ENCODE measurements around the gene AGT.
"Not testable (repeated sequence)": the region's sequence is repeated elsewhere in the genome, so short reads cannot be mapped to it uniquely, and the experiment has no call there.

AGT gene

GRCh38 chr1:230709619-230710542 lies 4.0 kb downstream of the AGT start:
- no peak for DNase-seq (ENCODE audit: low read depth)
- H3K4me3 ChIP-seq (ENCODE audit: low read depth, low read length) = no peak overlapping the region

GRCh38 chr1:230708631-230709580 lies 5.0 kb downstream of the AGT start:
- no peak for DNase-seq (ENCODE audit: low read depth)

GRCh38 chr1:230707732-230708630 lies 5.9 kb downstream of the AGT start:
- H3K4me3 ChIP-seq (ENCODE audit: low read depth, low read length) = no peak overlapping the region
- no peak for DNase-seq (ENCODE audit: low read depth)

More at GRCh38 chr1:230708631-230709580, 5.0 kb downstream of the AGT start:
- H3K4me3 ChIP-seq (ENCODE audit: low read depth, low read length) = no peak overlapping the region

DNA sequence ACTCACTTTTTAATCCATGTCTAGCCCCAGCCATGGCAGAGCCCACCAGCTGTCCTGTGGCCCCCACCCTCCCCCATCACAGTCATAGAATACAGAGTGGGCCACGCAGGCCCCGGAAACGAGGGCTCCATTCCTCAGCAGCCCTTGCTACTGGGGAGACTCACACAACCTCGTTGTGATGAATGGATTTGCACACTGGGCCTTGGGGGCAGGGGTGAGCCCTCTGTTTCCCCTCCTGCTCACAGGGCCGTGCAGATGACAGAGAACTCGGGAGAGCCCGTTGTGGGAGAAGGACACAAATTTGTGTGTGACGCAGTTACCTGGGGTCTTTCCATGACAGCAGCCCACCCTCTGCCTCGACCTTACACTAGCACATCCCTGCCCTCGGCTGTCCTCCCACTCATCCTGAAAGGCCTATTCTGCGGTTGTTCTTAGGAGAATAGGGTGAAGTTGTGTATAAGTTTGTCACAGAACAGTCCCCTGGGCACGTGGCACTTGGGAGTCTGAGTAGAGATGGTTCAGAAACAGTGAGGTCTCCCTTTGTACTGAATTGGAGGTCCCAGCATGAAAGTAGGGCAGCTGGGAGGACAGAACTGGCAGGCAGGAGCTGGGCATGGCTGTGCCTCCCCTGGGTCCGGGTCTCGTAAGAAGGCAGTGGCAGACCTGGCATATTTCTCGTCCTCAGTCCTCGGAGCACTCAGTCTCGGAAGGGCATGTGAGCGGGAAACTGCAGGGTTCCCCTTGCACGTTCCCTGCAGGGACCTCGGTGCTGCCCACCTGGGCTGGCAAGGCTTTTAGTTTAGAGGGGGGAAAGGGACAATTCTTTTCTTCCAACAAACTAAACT lies 6.8 kb downstream of the AGT start:
- no peak for DNase-seq (ENCODE audit: low read depth)
- no peak overlapping the region for H3K4me3 ChIP-seq (ENCODE audit: low read depth, low read length)

DNA sequence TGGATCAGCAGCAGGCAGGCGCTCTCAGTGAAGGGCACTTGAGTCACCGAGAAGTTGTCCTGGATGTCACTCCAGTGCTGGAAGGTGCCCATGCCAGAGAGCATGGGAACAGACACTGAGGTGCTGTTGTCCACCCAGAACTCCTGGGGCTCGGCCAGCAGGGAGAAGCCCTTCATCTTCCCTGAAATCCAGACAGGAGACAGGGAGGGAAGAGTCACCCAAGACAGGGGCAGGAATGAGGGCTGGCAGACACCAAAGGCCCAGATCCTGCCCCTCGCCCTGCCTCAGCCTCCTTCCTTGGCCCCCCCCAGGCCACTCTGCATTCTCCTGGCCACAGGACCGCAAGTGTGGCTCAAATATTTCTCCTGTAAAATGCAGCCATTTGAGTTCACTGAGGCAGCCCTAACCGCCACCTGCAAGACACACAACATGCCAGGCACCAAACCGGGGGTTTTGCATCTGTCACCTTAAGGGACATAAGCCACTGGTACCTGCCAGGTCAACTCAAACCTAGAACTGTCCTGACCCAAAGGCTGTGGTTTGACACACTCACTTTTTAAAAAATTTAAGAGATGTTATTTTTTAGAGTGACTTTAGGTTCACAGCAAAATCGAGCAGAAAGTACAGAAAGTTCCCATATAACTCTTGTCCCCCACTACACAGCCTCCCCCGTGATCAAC lies 7.8 kb downstream of the AGT start:
- no peak overlapping the region for H3K4me3 ChIP-seq (ENCODE audit: low read depth, low read length)
- no peak for DNase-seq (ENCODE audit: low read depth)

DNA sequence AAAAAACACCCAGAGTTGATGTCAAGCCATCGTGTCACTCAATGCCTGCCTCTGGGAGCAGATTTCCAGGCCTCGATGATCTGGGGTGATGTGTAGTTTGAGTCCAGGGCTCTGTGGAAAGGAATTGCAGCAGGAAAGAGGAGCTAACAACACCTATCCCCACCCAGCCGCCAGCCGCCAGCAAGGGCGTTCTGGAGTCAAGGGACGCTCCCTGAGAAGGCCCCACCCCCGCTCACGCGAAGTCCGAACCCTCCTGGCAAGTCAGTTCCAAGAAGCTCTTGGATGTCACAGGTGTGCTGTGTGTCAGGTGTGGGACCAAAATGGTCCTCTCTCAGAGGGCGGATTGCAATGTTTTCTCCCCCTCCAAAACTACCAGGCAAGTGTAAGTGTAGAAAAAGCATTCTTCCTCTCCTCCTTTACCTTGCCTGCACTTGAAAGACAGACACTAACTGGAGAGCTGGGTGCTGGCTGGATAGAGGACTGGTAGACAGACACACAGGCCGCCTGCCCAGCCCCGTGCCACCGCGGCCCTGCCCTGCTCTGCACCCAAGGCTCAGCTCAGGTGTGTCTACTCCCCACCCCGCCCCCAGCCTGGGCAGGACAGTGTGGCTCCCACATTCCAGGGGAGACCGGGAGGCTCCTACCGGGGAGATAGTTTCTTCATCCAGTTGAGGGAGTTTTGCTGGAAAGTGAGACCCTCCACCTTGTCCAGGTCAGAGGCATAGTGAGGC lies 8.5 kb downstream of the AGT start:
- no peak for DNase-seq (ENCODE audit: low read depth)
- no peak overlapping the region for H3K4me3 ChIP-seq (ENCODE audit: low read depth, low read length)

DNA sequence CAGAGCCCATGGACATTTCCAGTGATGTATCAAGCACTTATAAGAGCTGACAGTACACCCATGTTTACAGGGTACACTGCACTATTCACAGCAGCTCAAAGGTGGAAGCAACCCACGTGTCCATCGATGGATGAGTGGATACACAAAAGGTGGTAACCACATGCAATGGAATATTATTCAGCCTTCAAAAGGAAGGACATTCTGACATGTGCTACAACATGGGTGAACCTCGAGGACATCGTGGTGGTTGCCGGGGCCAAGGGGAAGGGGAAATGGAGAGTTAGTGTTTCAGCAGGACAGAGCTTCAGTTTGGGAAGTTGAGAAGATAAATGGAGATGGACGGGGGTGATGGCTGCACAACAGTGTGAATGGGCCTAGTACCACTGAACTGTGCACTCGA lies 9.1 kb downstream of the AGT start:
- DNase-seq (ENCODE audit: low read depth) = no peak
- no peak overlapping the region for H3K4me3 ChIP-seq (ENCODE audit: low read depth, low read length)

DNA sequence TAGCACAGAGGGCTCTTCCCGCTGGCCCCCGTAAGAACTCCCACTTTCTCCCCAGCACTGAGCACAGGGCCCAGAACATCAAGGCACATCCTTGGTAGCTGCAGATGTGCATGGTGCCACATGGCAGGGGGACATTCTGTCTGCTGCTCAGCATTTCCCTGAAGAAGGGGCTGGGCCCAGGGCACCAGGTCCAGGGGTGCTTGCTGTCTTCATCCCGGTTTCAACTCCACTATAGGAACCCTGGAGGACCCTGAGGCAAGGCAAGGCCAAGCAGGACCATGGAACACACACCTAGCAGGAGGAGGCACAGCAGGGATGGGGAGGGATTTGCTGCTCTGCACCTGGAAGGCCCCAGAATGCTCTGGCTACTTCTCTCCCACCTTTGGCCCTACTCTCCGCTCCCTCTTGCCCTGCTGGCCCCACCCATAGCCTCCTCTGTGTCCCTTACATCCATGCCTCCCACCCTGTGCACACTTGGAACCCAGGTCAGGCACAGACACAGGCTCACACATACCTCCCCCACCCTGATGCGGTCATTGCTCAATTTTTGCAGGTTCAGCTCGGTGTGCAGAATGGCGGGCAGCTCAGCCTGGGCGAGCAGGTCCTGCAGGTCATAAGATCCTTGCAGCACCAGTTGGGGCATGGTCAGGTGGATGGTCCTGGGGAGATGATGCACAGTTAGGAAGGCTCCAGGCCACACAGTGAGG lies 10.1 kb downstream of the AGT start:
- H3K4me3 ChIP-seq (ENCODE audit: low read depth, low read length) = no peak overlapping the region
- no peak for DNase-seq (ENCODE audit: low read depth)

GRCh38 chr1:230702934-230703678 lies 10.8 kb downstream of the AGT start:
- no peak overlapping the region for H3K4me3 ChIP-seq (ENCODE audit: low read depth, low read length)
- no peak for DNase-seq (ENCODE audit: low read depth)

DNA sequence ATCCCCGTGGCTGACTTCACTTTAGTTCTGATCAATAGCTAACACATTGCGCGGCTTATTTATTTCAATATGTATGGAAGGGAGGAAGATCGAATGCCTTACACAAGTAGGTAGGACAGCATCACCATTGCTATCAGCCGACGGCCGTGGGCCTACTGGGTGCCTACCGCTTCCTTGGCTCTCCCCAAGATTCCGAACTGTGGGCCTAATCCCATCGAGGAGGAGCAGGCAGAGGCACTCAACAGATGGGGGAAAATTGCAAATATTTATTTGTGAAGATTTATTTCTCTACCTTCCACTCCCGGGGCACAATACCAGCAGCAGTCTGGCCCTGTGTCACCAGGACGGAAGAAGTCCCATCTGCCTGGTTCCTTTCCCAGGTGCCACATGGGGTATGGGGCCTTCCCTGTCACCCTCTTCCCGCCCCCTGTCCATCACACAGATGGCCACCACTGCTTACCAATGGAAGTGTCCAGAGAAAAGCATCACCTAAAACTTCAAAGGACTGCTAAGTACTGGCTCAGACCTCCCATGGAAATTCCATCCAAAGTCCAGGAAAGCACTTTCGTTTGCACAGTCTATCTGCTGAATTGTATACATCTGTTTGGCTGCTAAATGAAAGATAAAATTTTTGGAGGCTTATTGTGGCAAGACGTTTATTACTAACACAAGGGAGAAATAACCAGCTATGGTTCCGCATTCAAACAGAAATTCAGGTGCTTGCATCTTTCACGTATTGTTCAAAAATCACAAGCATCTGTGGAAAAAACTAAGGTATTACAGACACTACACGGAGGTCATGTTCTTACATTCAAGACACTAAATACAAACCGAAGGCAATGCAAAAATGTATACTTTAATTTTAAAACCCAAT lies 11.8 kb downstream of the AGT start:
- no peak for DNase-seq (ENCODE audit: low read depth)
- no peak overlapping the region for H3K4me3 ChIP-seq (ENCODE audit: low read depth, low read length)

DNA sequence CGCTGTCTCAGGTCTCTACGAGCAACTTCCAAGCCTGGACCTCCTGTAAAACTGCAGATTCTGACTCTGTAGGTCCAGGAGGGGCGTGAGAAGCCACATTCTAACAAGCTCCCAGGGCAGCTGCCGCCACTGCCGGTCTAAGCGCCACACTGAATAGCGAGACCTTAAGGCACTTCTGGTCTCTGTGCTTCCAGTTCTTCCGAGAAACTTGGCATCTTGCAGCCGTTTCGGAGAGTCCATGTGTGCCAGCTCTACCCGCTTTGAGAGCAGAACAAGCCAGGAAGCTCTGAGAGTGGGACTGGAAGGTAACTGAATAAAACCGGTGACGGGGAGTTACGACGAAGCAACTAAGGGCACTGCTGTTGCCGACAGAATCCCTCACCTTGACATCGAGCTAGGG lies 12.5 kb downstream of the AGT start:
- DNase-seq (ENCODE audit: low read depth) = no peak
- H3K4me3 ChIP-seq (ENCODE audit: low read depth, low read length) = no peak overlapping the region

DNA sequence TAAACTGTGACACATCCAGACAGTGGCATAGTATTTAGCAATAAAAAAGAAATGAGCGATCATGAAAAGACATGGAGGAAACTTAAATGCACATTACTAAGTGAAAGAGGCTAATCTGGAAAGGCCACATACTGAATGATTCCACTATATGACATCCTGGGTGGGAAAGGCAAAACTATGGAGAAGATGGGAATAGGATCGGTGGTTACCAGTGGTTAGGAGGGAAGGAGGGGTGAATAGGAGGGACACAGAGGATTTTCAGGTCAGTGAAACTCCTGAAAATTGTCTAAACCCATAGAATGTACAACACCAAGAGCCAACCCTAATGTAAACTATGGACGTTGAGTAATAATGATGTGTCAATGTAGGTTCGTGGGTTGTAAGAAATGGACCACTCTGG lies 13.8 kb downstream of the AGT start:
- DNase-seq (ENCODE audit: low read depth) = no peak
- no peak overlapping the region for H3K4me3 ChIP-seq (ENCODE audit: low read depth, low read length)

- no peak overlapping the region for H3K4me3 ChIP-seq (ENCODE audit: low read depth, low read length)
- no peak for DNase-seq (ENCODE audit: low read depth)
Observed at GRCh38 chr1:230699716-230700115, 14.2 kb downstream of the AGT start.

- not testable (repeated sequence) for DNase-seq (ENCODE audit: low read depth)
Observed at GRCh38 chr1:230698964-230699363, 15.0 kb downstream of the AGT start.

DNA sequence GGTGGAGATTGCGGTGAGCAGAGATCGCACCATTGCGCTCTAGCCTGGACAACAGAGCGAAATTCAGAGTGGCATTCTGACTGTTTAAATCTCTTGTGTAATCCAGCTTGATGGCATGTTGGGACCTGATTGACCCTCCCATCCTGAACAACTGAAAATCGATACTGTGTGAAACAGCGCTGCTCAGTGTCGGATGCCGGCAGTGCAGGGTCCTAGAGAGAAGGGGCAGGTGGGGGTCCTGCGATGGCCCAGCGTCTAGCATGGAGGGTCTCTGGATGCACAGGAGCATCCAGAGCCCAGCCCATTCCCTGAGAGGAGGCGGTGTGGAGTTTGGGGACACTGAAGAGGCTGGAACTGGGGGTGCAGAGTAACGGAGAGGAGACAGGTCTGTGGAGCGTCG lies 15.8 kb downstream of the AGT start:
- H3K4me3 ChIP-seq (ENCODE audit: low read depth, low read length) = no peak overlapping the region

More at GRCh38 chr1:230698964-230699363, 15.0 kb downstream of the AGT start:
- not testable (repeated sequence) for H3K4me3 ChIP-seq (ENCODE audit: low read depth, low read length)

More for the DNA sequence above, 15.8 kb downstream of the AGT start:
- no peak for DNase-seq (ENCODE audit: low read depth)
